GM19239 (cell line): Measurements from ENCODE around the gene FXYD6.
"Not testable (repeated sequence)": the region's sequence is repeated elsewhere in the genome, so short reads cannot be mapped to it uniquely, and the experiment has no call there.

ENCODE experiments used
- DNase-seq: peaks from one replicate; pipeline ENCODE4 v3.0.0; 2011; ENCODE audit warnings: low spot score; ENCODE audit not compliant: insufficient read length
- FAIRE-seq: peaks from 2 replicates; lab custom pipeline; 2011; peaks lifted over from hg19 to GRCh38; lab: Jason Lieb, UNC

Gene FXYD6

GRCh38 chr11:117821431-117821830, 55.0 kb downstream of the FXYD6 start:
- DNase-seq (no peak), FAIRE-seq (no peak)

- FAIRE-seq = no peak
- DNase-seq = no peak
Observed at GRCh38 chr11:117820516-117820915, 55.9 kb downstream of the FXYD6 start.

DNA sequence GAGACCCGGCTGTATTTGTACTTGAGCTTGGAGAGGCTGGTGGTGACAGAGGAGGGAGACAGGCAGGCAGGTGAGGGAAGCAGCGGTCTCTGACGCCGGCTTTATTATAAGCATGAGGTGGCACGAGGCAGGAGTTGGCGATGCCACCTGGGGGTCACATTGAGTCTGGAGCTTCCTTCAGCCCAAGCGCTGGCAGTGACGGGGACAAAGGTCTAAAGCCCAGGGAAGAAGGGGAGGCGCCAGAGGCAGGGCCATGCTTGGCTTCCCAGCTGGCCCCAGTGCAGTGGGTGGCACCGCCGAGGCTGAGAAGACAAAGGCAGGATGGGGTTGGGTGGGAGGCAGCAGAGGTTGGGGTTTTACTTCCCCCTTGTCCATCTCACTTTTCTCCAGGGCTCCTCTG, 56.4 kb downstream of the FXYD6 start:
- DNase-seq = no peak
- no peak for FAIRE-seq

DNA sequence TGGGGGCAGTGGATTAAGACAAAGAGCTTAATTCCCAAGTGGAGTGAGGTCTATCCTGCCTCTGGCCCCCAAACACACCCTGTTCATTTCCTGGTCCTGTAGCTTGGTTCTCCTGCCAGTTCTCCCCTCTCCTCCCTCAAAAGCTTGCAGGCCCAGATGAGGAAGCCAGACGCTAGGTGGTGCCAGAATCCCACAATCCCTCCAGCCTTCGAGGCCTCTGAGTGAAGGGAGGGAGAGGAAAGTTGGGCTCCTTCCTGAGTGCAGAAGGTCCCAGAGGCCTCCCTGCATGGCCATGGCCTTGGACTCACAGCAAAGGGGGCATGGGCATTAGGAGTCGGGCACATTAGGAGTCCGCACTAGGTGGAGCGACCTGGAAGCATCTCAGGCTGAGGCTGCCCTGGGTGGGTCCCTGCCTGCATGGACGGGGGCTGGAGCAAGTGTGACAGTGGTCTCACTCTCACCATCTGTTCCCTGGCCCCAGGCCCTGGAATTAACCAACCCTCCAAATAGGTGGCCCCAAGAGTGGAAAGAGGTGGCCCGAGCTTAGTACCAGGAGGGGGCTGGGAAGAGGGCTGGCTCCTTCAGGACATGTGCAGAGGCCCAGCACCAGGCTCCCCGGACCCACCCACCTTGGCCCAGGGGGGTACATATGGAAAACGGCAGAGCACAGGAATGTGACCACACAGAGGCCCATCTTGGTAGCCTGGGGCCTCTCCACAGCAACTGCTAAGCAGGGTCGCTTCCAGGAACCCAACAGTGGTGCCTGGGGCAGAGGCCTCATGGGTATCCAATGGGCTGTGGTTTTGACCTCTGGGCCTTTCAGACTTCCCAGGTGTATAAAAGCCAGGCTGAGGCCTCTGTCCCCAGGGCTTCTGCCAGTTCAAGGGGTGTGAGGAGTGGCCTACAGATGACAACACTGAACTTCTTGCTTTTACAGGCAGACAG, 57.1 kb downstream of the FXYD6 start:
- no peak for DNase-seq
- peak; percentile 67 for FAIRE-seq

- FAIRE-seq = no peak
- DNase-seq = no peak
Observed at GRCh38 chr11:117818041-117818873, 58.2 kb downstream of the FXYD6 start.

DNA sequence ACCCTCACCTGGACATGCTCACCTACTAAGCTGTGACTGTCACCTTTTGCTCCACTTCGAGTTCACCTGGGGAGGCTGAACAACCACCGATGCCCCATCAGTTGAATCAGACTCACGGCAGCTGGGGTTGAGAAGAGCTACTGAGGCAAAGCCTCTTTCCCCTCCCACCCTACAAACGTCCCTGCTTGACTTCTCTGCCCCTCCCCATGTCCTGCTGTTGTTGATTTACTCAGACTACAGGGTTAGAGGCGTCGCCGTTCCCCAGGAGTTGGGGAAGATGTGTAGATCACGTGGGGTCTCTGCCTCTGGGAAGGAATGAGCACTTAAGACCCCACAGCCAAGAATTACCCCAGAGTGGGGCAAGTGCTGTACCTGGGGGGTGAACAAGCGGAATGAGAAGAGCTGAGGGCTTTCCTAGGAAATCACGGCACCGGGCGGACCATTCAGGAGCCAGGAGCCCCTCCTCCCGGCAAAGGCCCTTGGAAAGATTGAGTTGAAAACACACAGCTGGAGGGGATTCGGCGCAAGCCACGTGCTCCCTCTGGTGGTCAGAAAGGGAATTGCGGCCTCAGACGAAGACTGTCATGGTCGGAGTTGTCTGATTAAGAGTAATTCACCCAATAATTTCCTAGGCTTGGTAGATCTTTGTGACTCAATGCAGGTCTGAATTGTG, 59.0 kb downstream of the FXYD6 start:
- DNase-seq (no peak), FAIRE-seq (peak; percentile 99)

DNA sequence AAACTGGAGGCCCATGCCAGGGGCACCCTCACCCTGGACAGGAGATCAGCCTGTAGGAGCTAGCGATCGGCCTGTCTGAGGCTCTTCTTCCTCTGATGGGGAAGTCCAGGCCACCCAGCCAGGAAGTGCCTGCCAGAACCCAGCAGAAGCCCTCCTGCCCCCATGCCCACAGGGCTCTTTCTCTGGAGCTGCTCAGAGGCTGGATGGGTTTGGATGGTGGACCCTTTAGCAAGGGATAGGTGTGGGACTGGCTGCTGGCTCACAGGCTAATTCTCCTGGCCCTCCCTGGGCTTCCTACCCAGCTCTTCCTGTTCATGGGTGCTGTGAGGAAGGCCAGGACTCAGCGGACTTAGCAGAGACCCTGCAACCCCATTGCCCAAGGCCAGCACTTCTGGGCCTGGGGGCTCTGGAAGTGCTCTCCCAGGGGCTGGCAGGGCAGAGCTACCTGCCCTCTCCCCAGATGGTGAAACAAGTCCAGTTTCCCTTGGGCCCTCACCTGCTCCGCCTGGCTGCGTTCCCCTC, 59.6 kb downstream of the FXYD6 start:
- DNase-seq = no peak
- FAIRE-seq = no peak

DNA sequence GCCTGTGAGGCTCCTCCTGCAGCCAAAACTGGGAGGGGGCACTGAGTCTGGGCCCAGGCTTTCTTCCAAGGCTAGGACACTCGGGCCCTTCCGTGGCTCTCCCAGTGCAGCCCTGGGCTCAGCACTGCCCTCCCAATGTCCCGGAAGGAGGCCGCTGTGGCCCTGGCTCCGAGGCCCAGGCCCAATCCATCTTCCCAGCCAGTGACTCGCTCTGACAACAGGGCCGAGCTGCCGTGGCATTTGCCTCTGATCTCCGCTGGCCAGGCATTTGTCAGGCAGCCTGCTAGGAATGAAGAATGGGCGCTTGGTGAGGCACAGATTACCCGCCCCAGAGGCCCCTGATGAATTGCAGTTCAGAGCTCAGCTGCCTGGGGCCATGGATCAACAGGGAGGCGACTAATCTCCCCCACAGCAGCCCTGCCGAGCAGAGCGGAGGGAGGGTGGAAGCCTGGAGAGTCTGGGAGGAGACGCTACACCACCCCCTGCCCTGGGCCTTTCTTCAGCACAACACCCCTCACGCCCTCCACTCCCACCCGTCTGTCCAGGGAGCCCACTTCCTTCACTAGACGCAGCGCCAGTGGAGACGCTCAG, 60.2 kb downstream of the FXYD6 start:
- FAIRE-seq (no peak), DNase-seq (no peak)

GRCh38 chr11:117815262-117815803, 61.1 kb downstream of the FXYD6 start:
- FAIRE-seq (no peak), DNase-seq (no peak)

DNA sequence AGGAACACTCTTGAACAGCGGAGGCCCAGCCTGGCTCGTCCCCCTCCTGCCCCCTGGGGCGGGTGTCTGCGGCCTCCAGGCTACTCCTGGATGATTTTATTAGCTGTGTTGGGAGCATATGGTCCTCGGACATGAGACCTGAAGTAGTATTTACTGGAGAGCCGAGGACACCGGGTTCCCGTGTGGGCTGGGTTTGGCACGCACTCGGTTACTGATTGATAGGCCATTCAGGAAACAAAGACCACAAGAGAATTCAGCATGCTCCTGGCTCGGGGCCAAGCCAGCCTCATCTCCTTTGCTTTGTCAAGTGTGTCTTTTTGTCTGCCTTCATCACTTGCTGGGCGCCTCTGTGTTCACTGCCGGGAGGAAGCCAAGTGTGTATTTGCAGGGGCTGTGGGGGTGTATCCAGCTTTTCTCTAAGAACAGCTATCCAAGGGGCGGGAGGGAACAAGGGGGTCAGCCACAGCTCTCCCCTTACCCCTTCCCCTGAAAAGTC, 61.6 kb downstream of the FXYD6 start:
- DNase-seq = no peak
- peak; percentile 99 for FAIRE-seq

- DNase-seq (no peak), FAIRE-seq (no peak)
Observed at GRCh38 chr11:117814204-117814765, 62.2 kb downstream of the FXYD6 start.

GRCh38 chr11:117810056-117810451, 66.4 kb downstream of the FXYD6 start:
- not testable (repeated sequence) for DNase-seq, FAIRE-seq

DNA sequence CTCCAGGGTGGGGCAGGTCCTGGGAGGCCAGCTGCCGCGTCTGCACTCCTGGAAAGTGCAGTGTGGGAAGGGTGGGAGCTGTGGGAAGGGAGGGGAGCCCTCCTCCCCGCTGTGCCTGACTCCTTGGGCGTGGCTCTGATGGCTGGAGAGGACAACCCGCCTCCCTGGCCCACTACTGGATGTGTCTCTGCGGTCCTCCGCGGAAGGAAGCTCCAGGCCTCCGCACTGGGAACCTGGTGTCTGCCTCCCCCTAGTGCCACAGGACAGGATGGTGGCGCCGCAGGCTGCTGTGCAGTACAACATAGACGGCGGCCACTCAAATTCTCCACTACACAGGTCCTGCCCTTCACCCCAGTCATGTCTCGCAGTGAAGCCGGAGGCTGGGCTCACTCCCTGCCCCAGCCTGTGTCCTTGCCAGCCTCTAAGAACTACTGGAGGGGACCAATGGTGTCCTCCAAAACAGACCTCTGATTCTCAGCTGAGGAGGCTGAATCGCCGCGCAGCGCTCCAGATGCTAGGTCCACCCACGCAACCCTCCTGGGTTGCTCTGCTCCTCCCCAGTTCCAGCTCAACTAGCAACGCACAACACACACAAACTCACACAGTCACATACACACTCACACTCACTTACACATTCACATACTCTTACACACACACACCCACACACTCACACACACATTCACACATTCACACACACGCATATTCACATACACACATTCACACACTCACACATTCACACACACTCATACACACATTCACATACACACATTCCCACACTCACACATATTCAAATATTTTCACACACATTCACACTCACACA, 67.0 kb downstream of the FXYD6 start:
- DNase-seq = no peak
- FAIRE-seq = peak; percentile 68

DNA sequence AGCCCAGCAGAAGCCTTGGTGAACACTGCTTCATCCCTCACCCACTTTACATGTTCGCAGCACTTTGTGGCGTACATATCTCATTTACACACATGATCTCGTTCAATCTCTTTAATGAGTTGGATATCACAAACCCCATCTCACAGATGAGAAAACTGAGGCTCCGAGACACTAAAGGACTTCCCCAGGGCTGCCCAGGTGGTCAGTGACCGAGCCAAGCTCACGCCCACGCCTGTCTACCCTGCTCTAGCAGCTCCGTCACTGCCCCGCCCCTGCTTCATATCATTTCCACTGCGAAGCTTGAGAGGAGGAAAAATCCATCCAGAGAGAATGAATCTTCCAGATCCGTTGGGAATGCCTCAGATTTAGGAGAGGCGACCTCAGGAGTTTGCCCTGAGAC, 67.7 kb downstream of the FXYD6 start:
- FAIRE-seq (no peak), DNase-seq (no peak)

- no peak for DNase-seq
- peak; percentile 39 for FAIRE-seq
Observed at GRCh38 chr11:117807482-117808327, 68.8 kb downstream of the FXYD6 start.

DNA sequence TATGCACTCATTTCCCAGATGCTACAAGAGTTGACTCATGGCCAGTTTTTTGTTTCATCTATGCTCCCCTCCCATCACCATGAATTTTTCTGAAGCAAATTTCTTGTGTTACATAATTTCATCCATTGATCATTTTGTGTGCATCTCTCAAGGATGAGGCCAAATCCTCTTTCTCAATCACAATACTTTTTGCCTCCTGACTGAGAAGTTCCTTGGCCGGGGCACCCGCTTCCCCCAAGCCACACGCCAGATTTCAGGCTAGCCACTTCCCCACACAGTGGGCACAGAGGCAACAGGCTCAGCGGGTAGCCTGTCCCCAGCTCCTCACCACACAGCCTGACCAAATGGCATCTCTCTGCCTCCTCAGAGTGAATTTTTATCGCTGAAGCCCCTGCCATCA, 69.6 kb downstream of the FXYD6 start:
- FAIRE-seq (no peak), DNase-seq (no peak)

DNA sequence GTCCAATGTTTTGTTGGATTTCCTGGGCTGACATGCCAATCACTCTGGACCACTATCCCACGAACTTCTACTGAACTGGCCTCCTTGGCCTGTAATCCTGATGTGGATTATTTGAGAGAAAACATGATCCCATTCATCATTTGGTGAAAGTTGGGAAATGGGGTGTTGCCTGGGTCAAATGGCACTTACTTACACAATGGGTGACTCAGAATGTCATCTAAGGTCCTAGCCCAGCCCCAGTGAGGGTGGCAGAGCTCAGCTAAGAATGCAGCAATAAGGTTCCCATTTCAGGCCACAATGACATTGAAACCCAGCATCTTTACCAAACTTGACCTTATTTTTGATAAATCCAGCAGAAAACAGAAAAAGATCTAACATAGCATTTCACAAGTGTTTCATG, 71.4 kb downstream of the FXYD6 start:
- FAIRE-seq (no peak), DNase-seq (no peak)

GRCh38 chr11:117803896-117804295, 72.6 kb downstream of the FXYD6 start:
- no peak for DNase-seq
- no peak for FAIRE-seq
